GM23338 (cell line): ENCODE data around the gene SEMA4C.

ENCODE experiments used
- CREB1 ChIP-seq: fragments of 250-450 bp; sonication (Bioruptor Pico); IDR thresholded peaks from 2 replicates; pipeline ENCODE4 v1.5.0; 2020; ENCODE audit warnings: low read depth, mild to moderate bottlenecking, moderate library complexity
- CTCF ChIP-seq, 2 experiments: fragments of 200-600 bp in 1 of 2; sonication (generic) in 1 of 2; conservative IDR thresholded peaks; 2 replicates each; pipeline versions ENCODE4 v1.5.1 to v1.6.1; 2016 to 2017; ENCODE audit warnings: antibody characterized with exemption in 2 of 2, low read depth in 2 of 2, mild to moderate bottlenecking in 2 of 2, moderate library complexity in 1 of 2
- ETS1 ChIP-seq: IDR thresholded peaks from 2 replicates; pipeline ENCODE4 v1.6.1; 2016; ENCODE audit warnings: antibody characterized with exemption
- EZH2 ChIP-seq: fragments of 200-600 bp; sonication (generic); IDR thresholded peaks from one replicate; pipeline ENCODE4 v1.8.0; 2017; ENCODE audit warnings: antibody characterized with exemption, mild to moderate bottlenecking, low read depth; ENCODE audit not compliant: unreplicated experiment
- EZH2phosphoT487 ChIP-seq: fragments of 200-600 bp; sonication (generic); IDR thresholded peaks from one replicate; pipeline ENCODE4 v1.8.1; 2018; ENCODE audit warnings: antibody characterized with exemption; ENCODE audit not compliant: unreplicated experiment
- JUNB ChIP-seq: IDR thresholded peaks from one replicate; pipeline ENCODE4 v1.6.1; 2016; ENCODE audit warnings: antibody characterized with exemption; ENCODE audit not compliant: unreplicated experiment
- NANOG ChIP-seq: IDR thresholded peaks from 2 replicates; pipeline ENCODE4 v1.6.1; 2016; ENCODE audit warnings: antibody characterized with exemption, borderline replicate concordance
- POLR2AphosphoS5 ChIP-seq: IDR thresholded peaks from 2 replicates; pipeline ENCODE4 v1.6.1; 2016; ENCODE audit warnings: antibody characterized with exemption, low read depth
- REST ChIP-seq: IDR thresholded peaks from one replicate; pipeline ENCODE4 v1.6.1; 2018; ENCODE audit warnings: antibody characterized with exemption; ENCODE audit not compliant: unreplicated experiment
- STAT1 ChIP-seq: IDR thresholded peaks from one replicate; pipeline ENCODE4 v1.6.1; 2016; ENCODE audit warnings: antibody characterized with exemption; ENCODE audit not compliant: unreplicated experiment
- ZNF114 ChIP-seq: fragments of 250-450 bp; sonication (Bioruptor Pico); IDR thresholded peaks from 2 replicates; pipeline ENCODE4 v1.5.0; 2020; ENCODE audit warnings: mild to moderate bottlenecking, moderate library complexity
- ZNF331 ChIP-seq: fragments of 250-450 bp; sonication (Bioruptor Pico); IDR thresholded peaks from 2 replicates; pipeline ENCODE4 v1.5.0; 2020; ENCODE audit warnings: low read depth, mild to moderate bottlenecking, moderate library complexity
- ZNF462 ChIP-seq: fragments of 250-450 bp; sonication (Bioruptor Pico); IDR thresholded peaks from 2 replicates; pipeline ENCODE4 v1.5.0; 2020; ENCODE audit warnings: mild to moderate bottlenecking, moderate library complexity

- TF ChIP-seq STAT1 (no peak), REST (no peak), CTCF (conservative IDR thresholded peaks at IDR 0.05; ENCODE audit: low read depth in 2 of 2) (no peak), CREB1 (CRISPR knock-in tag) (no peak), POLR2AphosphoS5 (no peak), EZH2phosphoT487 (no peak), EZH2 (no peak), ZNF462 (CRISPR knock-in tag) (no peak), JUNB (no peak), ZNF114 (CRISPR knock-in tag) (no peak), NANOG (no peak), ETS1 (no peak), ZNF331 (no peak)
Measured at GRCh38 chr2:96843538-96844268, 26.2 kb downstream of the SEMA4C start, which contains the start of gene ANKRD23.
